Measurements from ENCODE around the gene MAP1LC3B.

The MAP1LC3B gene

GRCh38 chr16:87435372-87436224 lies 43.5 kb downstream of the MAP1LC3B start:
- DNase-seq, result no peak

GRCh38 chr16:87436225-87437172 lies 44.4 kb downstream of the MAP1LC3B start:
- peak; percentile 22 for DNase-seq

GRCh38 chr16:87437327-87437726 lies 45.2 kb downstream of the MAP1LC3B start:
- no peak for DNase-seq

GRCh38 chr16:87437911-87438610 lies 45.9 kb downstream of the MAP1LC3B start:
- DNase-seq, result no peak

- DNase-seq, result no peak
These were observed 46.5 kb downstream of the MAP1LC3B start for GRCh38 chr16:87438611-87438985.

GRCh38 chr16:87439926-87440325 lies 47.8 kb downstream of the MAP1LC3B start:
- DNase-seq, result no peak

GRCh38 chr16:87441886-87442580 lies 49.9 kb downstream of the MAP1LC3B start:
- no peak for DNase-seq

GRCh38 chr16:87442581-87442966 lies 50.4 kb downstream of the MAP1LC3B start:
- DNase-seq, result no peak

GRCh38 chr16:87443016-87443415 lies 50.9 kb downstream of the MAP1LC3B start:
- no peak for DNase-seq

- DNase-seq, result no peak
These were observed 51.8 kb downstream of the MAP1LC3B start for GRCh38 chr16:87443964-87444363.

- no peak for DNase-seq
These were observed 53.4 kb downstream of the MAP1LC3B start for GRCh38 chr16:87445486-87445885.

- no peak for DNase-seq
These were observed 54.3 kb downstream of the MAP1LC3B start for GRCh38 chr16:87446479-87446878.

- no peak for DNase-seq
These were observed 55.2 kb downstream of the MAP1LC3B start for GRCh38 chr16:87447323-87447722.

GRCh38 chr16:87448866-87449265 lies 56.7 kb downstream of the MAP1LC3B start:
- DNase-seq, result no peak

- no peak for DNase-seq
These were observed 59.6 kb downstream of the MAP1LC3B start for GRCh38 chr16:87451563-87452210.

- no peak for DNase-seq
These were observed 61.2 kb downstream of the MAP1LC3B start for GRCh38 chr16:87453326-87453725.
